Measurements from ENCODE around the gene VWA7.

Gene VWA7

GRCh38 chr6:31771992-31772358, 5.2 kb downstream of the VWA7 start:
- H3K9ac ChIP-seq (ENCODE audit: low read depth, low read length): no peak overlapping the region
- no peak overlapping the region for H3K27ac ChIP-seq (ENCODE audit: low read length)
- H4K20me1 ChIP-seq (ENCODE audit: insufficient read depth, low read length): no peaks in the 10 kb centered on the region
- no peaks in the 10 kb centered on the region for H3K27me3 ChIP-seq (ENCODE audit: insufficient read depth, low read length, poor library complexity)
- peaks cover 16% of the 10 kb centered on the region for H3K4me1 ChIP-seq (ENCODE audit: insufficient read depth, low read length)
- no peaks in the 10 kb centered on the region for H3K9me3 ChIP-seq (ENCODE audit: insufficient read depth, low read length, severe bottlenecking)
- no peak overlapping the region for H3K4me2 ChIP-seq (ENCODE audit: insufficient read depth, low read length)
- no peaks in the 10 kb centered on the region for H3K79me2 ChIP-seq (ENCODE audit: insufficient read depth, low read length)
- H3K36me3 ChIP-seq (ENCODE audit: insufficient read depth, low read length): no peaks in the 10 kb centered on the region
- no peak overlapping the region for H2AFZ ChIP-seq (ENCODE audit: low read depth, low read length)
- DNase-seq: no peak
- H3K4me3 ChIP-seq (ENCODE audit: low read depth in 1 of 2, low read length in 2 of 2): no peak overlapping the region
- TF ChIP-seq CTCF (IDR thresholded peaks at IDR 0.05; ENCODE audit: borderline replicate concordance, extremely low read depth, low read length, poor library complexity, severe bottlenecking) (no peak), EZH2 (IDR thresholded peaks at IDR 0.05; ENCODE audit: borderline replicate concordance, low read depth, low read length, severe bottlenecking) (no peak)
- peak; percentile 20; the same call in 2 of the 3 replicates for ATAC-seq (ENCODE audit: insufficient read depth, low read depth)

- no peaks in the 10 kb centered on the region for H3K27me3 ChIP-seq (ENCODE audit: insufficient read depth, low read length, poor library complexity)
- peaks cover 16% of the 10 kb centered on the region for H3K4me1 ChIP-seq (ENCODE audit: insufficient read depth, low read length)
- H3K27ac ChIP-seq (ENCODE audit: low read length): no peak overlapping the region
- DNase-seq (no peak), ATAC-seq (ENCODE audit: insufficient read depth, low read depth) (no peak)
- no peak overlapping the region for H2AFZ ChIP-seq (ENCODE audit: low read depth, low read length)
- no peaks in the 10 kb centered on the region for H3K9me3 ChIP-seq (ENCODE audit: insufficient read depth, low read length, severe bottlenecking)
- no peaks in the 10 kb centered on the region for H3K79me2 ChIP-seq (ENCODE audit: insufficient read depth, low read length)
- no peaks in the 10 kb centered on the region for H4K20me1 ChIP-seq (ENCODE audit: insufficient read depth, low read length)
- no peak overlapping the region for H3K4me2 ChIP-seq (ENCODE audit: insufficient read depth, low read length)
- TF ChIP-seq EZH2 (IDR thresholded peaks at IDR 0.05; ENCODE audit: borderline replicate concordance, low read depth, low read length, severe bottlenecking) (no peak), CTCF (IDR thresholded peaks at IDR 0.05; ENCODE audit: borderline replicate concordance, extremely low read depth, low read length, poor library complexity, severe bottlenecking) (no peak)
- H3K9ac ChIP-seq (ENCODE audit: low read depth, low read length): no peak overlapping the region
- no peak overlapping the region for H3K4me3 ChIP-seq (ENCODE audit: low read depth in 1 of 2, low read length in 2 of 2)
- H3K36me3 ChIP-seq (ENCODE audit: insufficient read depth, low read length): no peaks in the 10 kb centered on the region
Observed at GRCh38 chr6:31770860-31771259, 6.3 kb downstream of the VWA7 start.

- H3K4me3 ChIP-seq (ENCODE audit: low read depth in 1 of 2, low read length in 2 of 2): no peak overlapping the region
- H3K79me2 ChIP-seq (ENCODE audit: insufficient read depth, low read length): no peaks in the 10 kb centered on the region
- ATAC-seq (ENCODE audit: insufficient read depth, low read depth) (peak; percentile 78), DNase-seq (peak; percentile 83)
- H4K20me1 ChIP-seq (ENCODE audit: insufficient read depth, low read length): no peaks in the 10 kb centered on the region
- no peak overlapping the region for H3K9ac ChIP-seq (ENCODE audit: low read depth, low read length)
- H3K27ac ChIP-seq (ENCODE audit: low read length): no peak overlapping the region
- H2AFZ ChIP-seq (ENCODE audit: low read depth, low read length): no peak overlapping the region
- H3K4me1 ChIP-seq (ENCODE audit: insufficient read depth, low read length): peaks cover 16% of the 10 kb centered on the region
- no peaks in the 10 kb centered on the region for H3K27me3 ChIP-seq (ENCODE audit: insufficient read depth, low read length, poor library complexity)
- no peaks in the 10 kb centered on the region for H3K36me3 ChIP-seq (ENCODE audit: insufficient read depth, low read length)
- no peak overlapping the region for H3K4me2 ChIP-seq (ENCODE audit: insufficient read depth, low read length)
- TF ChIP-seq CTCF (IDR thresholded peaks at IDR 0.05; ENCODE audit: borderline replicate concordance, extremely low read depth, low read length, poor library complexity, severe bottlenecking) (peak; percentile 93), EZH2 (IDR thresholded peaks at IDR 0.05; ENCODE audit: borderline replicate concordance, low read depth, low read length, severe bottlenecking) (no peak)
- H3K9me3 ChIP-seq (ENCODE audit: insufficient read depth, low read length, severe bottlenecking): no peaks in the 10 kb centered on the region
Observed at GRCh38 chr6:31769684-31770371, 7.3 kb downstream of the VWA7 start.

Measured in DND-41 (cell line).